ENCODE results near the gene OGN.

DNA sequence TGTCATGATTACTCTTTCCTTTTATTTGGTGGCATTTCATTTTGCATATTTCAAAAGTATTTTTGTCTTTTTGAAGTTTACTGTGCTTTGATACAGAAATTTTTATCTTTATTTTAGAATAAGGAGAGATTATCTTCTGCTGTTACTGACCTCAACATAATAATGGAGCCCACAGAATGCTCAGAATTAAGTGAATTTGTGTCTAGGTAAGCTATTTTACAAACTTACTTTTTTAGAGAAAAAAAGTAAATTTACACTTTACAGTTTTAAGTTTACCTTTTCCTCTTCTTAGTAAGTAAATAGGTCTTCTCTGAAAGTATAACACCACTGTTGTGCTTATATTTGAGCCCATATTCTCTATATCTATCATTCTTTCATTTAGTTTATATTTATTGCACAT lies 58.8 kb downstream of the OGN start:
- TF ChIP-seq, protein P1, sequence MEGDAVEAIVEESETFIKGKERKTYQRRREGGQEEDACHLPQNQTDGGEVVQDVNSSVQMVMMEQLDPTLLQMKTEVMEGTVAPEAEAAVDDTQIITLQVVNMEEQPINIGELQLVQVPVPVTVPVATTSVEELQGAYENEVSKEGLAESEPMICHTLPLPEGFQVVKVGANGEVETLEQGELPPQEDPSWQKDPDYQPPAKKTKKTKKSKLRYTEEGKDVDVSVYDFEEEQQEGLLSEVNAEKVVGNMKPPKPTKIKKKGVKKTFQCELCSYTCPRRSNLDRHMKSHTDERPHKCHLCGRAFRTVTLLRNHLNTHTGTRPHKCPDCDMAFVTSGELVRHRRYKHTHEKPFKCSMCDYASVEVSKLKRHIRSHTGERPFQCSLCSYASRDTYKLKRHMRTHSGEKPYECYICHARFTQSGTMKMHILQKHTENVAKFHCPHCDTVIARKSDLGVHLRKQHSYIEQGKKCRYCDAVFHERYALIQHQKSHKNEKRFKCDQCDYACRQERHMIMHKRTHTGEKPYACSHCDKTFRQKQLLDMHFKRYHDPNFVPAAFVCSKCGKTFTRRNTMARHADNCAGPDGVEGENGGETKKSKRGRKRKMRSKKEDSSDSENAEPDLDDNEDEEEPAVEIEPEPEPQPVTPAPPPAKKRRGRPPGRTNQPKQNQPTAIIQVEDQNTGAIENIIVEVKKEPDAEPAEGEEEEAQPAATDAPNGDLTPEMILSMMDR (IDR thresholded peaks at IDR 0.05): no peak
- no peak for TF ChIP-seq POLR2A (IDR thresholded peaks at IDR 0.05)
